A549 (cell line): Measurements from ENCODE around the gene MUC6. TPM values are rescaled to one million over a fixed set of nuclear protein-coding genes. Genes with fewer than 3 reads are reported as not detected.

Source experiments
- ATAC-seq, 2 experiments: fragments of 200-7000 bp in 1 of 2; fragments of >200 bp in 1 of 2; cut with Nextera tagmentation in 1 of 2; cut with Tn5 transposase in 1 of 2; 3 replicates each; pipeline versions ENCODE4 v1.8.0 to v1.9.1; 2018 to 2020; ENCODE audit warnings: mild to moderate bottlenecking in 1 of 2, moderate library complexity in 1 of 2
- CTCF ChIA-PET: fragments of 300-600 bp; sonication (Branson Sonifier 250); formaldehyde crosslinking; extraction: SDS; loops from one replicate; lab custom pipeline; 2021; ENCODE audit warnings: antibody characterized with exemption, inconsistent platforms; lab: Yijun Ruan, JAX
- POLR2A ChIA-PET: fragments of 350-600 bp; formaldehyde crosslinking; extraction: SDS; loops from one replicate; lab custom pipeline; 2021; ENCODE audit warnings: antibody characterized with exemption, inconsistent platforms; lab: Yijun Ruan, JAX
- DNase-seq, 2 experiments: peaks; one replicate each; pipeline versions ENCODE4 v3.0.0 to v3.0.0-alpha.2; 2011 to 2016; ENCODE audit warnings: low read depth in 1 of 2, low spot score in 1 of 2
- FAIRE-seq: peaks from 2 replicates; lab custom pipeline; 2011; peaks lifted over from hg19 to GRCh38; lab: Jason Lieb, UNC
- H3K27ac ChIP-seq, 2 experiments: fragments of >200 bp; sonication (Bioruptor Twin); formaldehyde crosslinking; 3 replicates each; pipeline ENCODE4 v1.5.1; 2016 to 2017
- H3K4me1 ChIP-seq: fragments of >200 bp; sonication (Bioruptor Twin); formaldehyde crosslinking; 3 replicates; pipeline ENCODE4 v1.6.1; 2016
- H3K4me2 ChIP-seq: fragments of >200 bp; sonication (Bioruptor Twin); formaldehyde crosslinking; 3 replicates; pipeline ENCODE4 v1.6.1; 2016
- H3K4me3 ChIP-seq: fragments of >200 bp; sonication (Bioruptor Twin); formaldehyde crosslinking; 3 replicates; pipeline ENCODE4 v1.5.1; 2016
- H3K9me3 ChIP-seq: fragments of >200 bp; sonication (Bioruptor Twin); formaldehyde crosslinking; 3 replicates; pipeline ENCODE4 v1.6.1; 2016
- CBX8 ChIP-seq: fragments of 200-600 bp; sonication (generic); IDR thresholded peaks from 2 replicates; pipeline ENCODE4 v1.6.1; 2016
- CEBPB ChIP-seq, 2 experiments: fragments of >200 bp in 1 of 2; sonication (Bioruptor Twin) in 1 of 2; formaldehyde crosslinking in 1 of 2; IDR thresholded peaks; 2 replicates each; pipeline ENCODE4 v1.6.1; 2012 to 2016
- CHD4 ChIP-seq: fragments of 200-600 bp; sonication (generic); IDR thresholded peaks from 2 replicates; pipeline ENCODE4 v1.6.1; 2016; ENCODE audit warnings: antibody characterized with exemption, mild to moderate bottlenecking, borderline replicate concordance
- EP300 ChIP-seq, 2 experiments: fragments of >200 bp; sonication (Bioruptor Twin); formaldehyde crosslinking; IDR thresholded peaks; 2 replicates in 1 of 2; 3 replicates in 1 of 2; pipeline ENCODE4 v1.6.1; 2016 to 2017
- HEYL ChIP-seq: fragments of 250-450 bp; sonication (Bioruptor Pico); IDR thresholded peaks from 2 replicates; pipeline ENCODE4 v1.8.0; 2021; ENCODE audit warnings: mild to moderate bottlenecking, moderate library complexity
- HOXA7 ChIP-seq: fragments of 250-450 bp; sonication (Bioruptor Pico); IDR thresholded peaks from 2 replicates; pipeline ENCODE4 v1.5.0; 2020; ENCODE audit warnings: mild to moderate bottlenecking, moderate library complexity
- HOXB5 ChIP-seq: fragments of 250-450 bp; sonication (Bioruptor Pico); IDR thresholded peaks from 2 replicates; pipeline ENCODE4 v1.5.0; 2020; ENCODE audit warnings: mild to moderate bottlenecking, moderate library complexity
- MAFK ChIP-seq: fragments of 450-650 bp; IDR thresholded peaks from 2 replicates; pipeline ENCODE4 v1.6.1; 2014; ENCODE audit not compliant: partially characterized antibody
- NR3C1 ChIP-seq: fragments of >200 bp; sonication (Bioruptor Twin); formaldehyde crosslinking; IDR thresholded peaks from 3 replicates; pipeline ENCODE4 v1.6.1; 2017
- PHF8 ChIP-seq: fragments of 200-600 bp; sonication (generic); IDR thresholded peaks from 2 replicates; pipeline ENCODE4 v1.6.1; 2016; ENCODE audit warnings: low read depth, mild to moderate bottlenecking, antibody characterized with exemption, moderate library complexity, borderline replicate concordance
- RAD21 ChIP-seq, 2 experiments: fragments of >200 bp in 1 of 2; sonication (Bioruptor Twin) in 1 of 2; formaldehyde crosslinking in 1 of 2; IDR thresholded peaks in 1 of 2; conservative IDR thresholded peaks in 1 of 2; 2 replicates in 1 of 2; 3 replicates in 1 of 2; pipeline ENCODE4 v1.6.1; 2012 to 2018; ENCODE audit warnings: inconsistent platforms in 1 of 2
- RFX5 ChIP-seq: fragments of 450-650 bp; IDR thresholded peaks from 2 replicates; pipeline ENCODE4 v1.7.1; 2014; ENCODE audit warnings: antibody characterized with exemption, mild to moderate bottlenecking, moderate library complexity
- ZC3H11A ChIP-seq: fragments of 450-650 bp; IDR thresholded peaks from 2 replicates; pipeline ENCODE4 v1.6.1; 2014; ENCODE audit warnings: antibody characterized with exemption, mild to moderate bottlenecking
- ZFP36 ChIP-seq: fragments of 450-650 bp; IDR thresholded peaks from 2 replicates; pipeline ENCODE4 v1.6.1; 2014; ENCODE audit warnings: borderline replicate concordance; ENCODE audit not compliant: partially characterized antibody
- ZSCAN20 ChIP-seq: fragments of 250-450 bp; sonication (Bioruptor Pico); IDR thresholded peaks from 2 replicates; pipeline ENCODE4 v1.8.0; 2022; ENCODE audit warnings: mild to moderate bottlenecking, moderate library complexity
- WGBS: methylation state at CpG from one replicate; pipeline ENCODE4 v1.1.6; 2017; ENCODE audit errors: missing lambda C conversion rate; 5-methylcytosine and 5-hydroxymethylcytosine counted together
- polyA plus RNA-seq, 4 experiments: library from polyadenylated mRNA; depleted of rRNA in 3 of 4; stranded (reverse); fragments of >200 nt; fragmentation: RNase III in 1 of 4; extraction: RNeasy Plus Mini Kit Qiagen cat#74134 plus additional on column Dnase treatment in 1 of 4; gene quantifications; 2 replicates in 3 of 4; 3 replicates in 1 of 4; pipeline ENCODE4 v1.2.3, GENCODE V29; 2011 to 2017
- TF ChIP-seq, protein P1 (sequence below): fragments of >200 bp; sonication (Bioruptor Twin); formaldehyde crosslinking; IDR thresholded peaks from 2 replicates; pipeline ENCODE4 v1.6.1; 2016
- TF ChIP-seq, protein P2 (sequence below): IDR thresholded peaks from 2 replicates; pipeline ENCODE4 v1.6.1; 2012; ENCODE audit warnings: low read depth, borderline replicate concordance
- TF ChIP-seq, protein P3 (sequence below): fragments of >200 bp; sonication (Bioruptor Twin); formaldehyde crosslinking; IDR thresholded peaks from 3 replicates; pipeline ENCODE4 v1.5.1; 2016

The MUC6 gene
- polyA plus RNA-seq, 2 of the 4 experiments (the other 2 are of a cell fraction): not detected

DNA sequence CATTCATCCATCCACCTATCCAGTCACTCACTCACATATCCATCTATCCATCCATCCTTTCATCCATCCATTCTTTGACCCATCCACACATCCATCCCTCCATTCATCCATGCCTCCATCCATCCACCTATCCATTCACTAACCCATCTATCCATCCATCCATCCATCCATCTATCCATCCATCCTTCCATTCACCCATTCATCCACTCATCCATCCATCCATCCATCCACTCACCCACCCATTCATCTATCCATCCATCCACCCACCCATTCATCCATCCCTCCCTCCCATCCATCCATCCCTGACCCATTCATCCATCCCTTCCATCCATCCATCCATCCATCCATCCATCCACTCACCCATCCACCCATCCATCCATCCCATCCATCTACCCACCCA, 33.2 kb upstream of the MUC6 start:
- TF ChIP-seq ZC3H11A (no peak), NR3C1 (no peak)
- TF ChIP-seq, protein P1, sequence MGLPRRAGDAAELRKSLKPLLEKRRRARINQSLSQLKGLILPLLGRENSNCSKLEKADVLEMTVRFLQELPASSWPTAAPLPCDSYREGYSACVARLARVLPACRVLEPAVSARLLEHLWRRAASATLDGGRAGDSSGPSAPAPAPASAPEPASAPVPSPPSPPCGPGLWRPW: no peak
- ChIA-PET CTCF (no interaction called here), POLR2A (no interaction called here)
- Histone ChIP-seq H3K27ac (no peak overlapping the region), H3K4me2 (no peak overlapping the region), H3K4me3 (no peak overlapping the region), H3K4me1 (peaks cover 35% of the 10 kb centered on the region), H3K9me3 (no peaks in the 10 kb centered on the region)
- FAIRE-seq (no peak), ATAC-seq (no peak), DNase-seq (no peak)

DNA sequence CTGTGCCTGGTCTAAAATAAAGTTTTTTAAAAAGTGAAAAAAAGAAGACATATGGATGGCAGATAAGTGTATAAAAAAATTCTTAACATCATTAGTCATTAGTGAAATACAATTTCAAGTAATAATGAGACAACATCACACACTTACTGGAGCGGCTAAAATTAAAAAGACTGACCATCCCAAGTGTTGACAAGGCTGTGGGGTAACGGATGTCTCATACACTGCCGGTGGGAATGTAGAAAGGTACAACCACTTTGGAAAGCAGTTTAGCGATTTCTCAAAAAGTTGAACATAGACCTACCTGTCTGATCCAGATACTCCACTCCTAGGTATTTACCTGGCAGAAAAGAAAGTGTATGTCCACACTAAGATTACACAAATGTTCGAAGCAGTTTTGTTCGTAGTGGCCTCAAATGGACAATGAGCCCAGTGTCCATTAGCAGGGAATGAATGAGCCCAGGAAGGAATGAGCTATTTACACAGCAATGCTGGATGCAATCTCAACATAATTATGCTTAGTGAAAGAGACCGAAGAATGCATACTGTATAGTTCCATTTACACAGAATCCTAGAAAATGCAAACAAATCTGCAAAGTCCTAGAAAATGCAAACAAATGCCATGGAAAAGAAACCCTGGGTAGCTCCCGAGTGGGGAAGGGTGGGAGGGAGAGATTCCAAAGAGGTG, 31.4 kb upstream of the MUC6 start:
- Histone ChIP-seq H3K27ac (no peak overlapping the region), H3K4me3 (no peak overlapping the region), H3K9me3 (no peaks in the 10 kb centered on the region), H3K4me1 (peaks cover 17% of the 10 kb centered on the region), H3K4me2 (no peak overlapping the region)
- TF ChIP-seq ZFP36: peak; percentile 43
- no peak for TF ChIP-seq EP300 (IDR thresholded peaks at IDR 0.05)
- no peak for ATAC-seq
- no peak for DNase-seq
- CTCF ChIA-PET: interaction anchor here (1.4 kb wide), 1 partner anchor 16 kb away, joined by 3 read pairs; no protein-coding TSS in a partner anchor
- WGBS: 72% methylated on average over 8 of the region's 8 CpGs
- POLR2A ChIA-PET: no interaction called here
- FAIRE-seq: no peak

DNA sequence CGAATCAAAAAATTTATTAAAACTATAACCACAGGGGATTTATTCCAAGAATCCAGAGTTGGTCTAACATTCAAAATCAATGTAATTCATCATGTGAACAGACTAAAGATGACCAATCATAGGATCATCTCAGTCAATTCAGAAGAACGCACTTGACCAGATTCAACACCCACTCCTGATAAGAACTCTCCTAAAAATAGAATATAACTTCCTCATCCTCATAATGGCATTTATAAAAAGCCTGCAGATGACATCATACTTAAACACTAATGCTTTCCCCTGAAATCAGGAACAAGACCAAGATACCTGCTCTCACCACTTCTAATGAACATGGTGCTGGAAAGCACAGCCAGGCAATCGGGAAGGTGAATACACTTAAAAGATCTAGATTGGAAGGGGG, 27.6 kb upstream of the MUC6 start:
- no peak overlapping the region for H3K4me2 ChIP-seq
- no peak overlapping the region for H3K4me3 ChIP-seq
- no peak for DNase-seq
- H3K27ac ChIP-seq: no peak overlapping the region
- WGBS: 79% methylated on average over 3 of the region's 3 CpGs
- POLR2A ChIA-PET: no interaction called here
- FAIRE-seq: no peak
- CTCF ChIA-PET: no interaction called here
- H3K9me3 ChIP-seq: peaks cover 14% of the 10 kb centered on the region
- H3K4me1 ChIP-seq: peaks cover 13% of the 10 kb centered on the region
- no peak for TF ChIP-seq HOXA7
- TF ChIP-seq CHD4: no peak
- TF ChIP-seq RAD21 (conservative IDR thresholded peaks at IDR 0.05 in 1 of 2, IDR thresholded peaks at IDR 0.05 in 1 of 2): no peak
- TF ChIP-seq, protein P2, sequence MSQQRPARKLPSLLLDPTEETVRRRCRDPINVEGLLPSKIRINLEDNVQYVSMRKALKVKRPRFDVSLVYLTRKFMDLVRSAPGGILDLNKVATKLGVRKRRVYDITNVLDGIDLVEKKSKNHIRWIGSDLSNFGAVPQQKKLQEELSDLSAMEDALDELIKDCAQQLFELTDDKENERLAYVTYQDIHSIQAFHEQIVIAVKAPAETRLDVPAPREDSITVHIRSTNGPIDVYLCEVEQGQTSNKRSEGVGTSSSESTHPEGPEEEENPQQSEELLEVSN: no peak
- TF ChIP-seq RFX5: no peak
- no peak for TF ChIP-seq HEYL (CRISPR knock-in tag)
- TF ChIP-seq, protein P3, sequence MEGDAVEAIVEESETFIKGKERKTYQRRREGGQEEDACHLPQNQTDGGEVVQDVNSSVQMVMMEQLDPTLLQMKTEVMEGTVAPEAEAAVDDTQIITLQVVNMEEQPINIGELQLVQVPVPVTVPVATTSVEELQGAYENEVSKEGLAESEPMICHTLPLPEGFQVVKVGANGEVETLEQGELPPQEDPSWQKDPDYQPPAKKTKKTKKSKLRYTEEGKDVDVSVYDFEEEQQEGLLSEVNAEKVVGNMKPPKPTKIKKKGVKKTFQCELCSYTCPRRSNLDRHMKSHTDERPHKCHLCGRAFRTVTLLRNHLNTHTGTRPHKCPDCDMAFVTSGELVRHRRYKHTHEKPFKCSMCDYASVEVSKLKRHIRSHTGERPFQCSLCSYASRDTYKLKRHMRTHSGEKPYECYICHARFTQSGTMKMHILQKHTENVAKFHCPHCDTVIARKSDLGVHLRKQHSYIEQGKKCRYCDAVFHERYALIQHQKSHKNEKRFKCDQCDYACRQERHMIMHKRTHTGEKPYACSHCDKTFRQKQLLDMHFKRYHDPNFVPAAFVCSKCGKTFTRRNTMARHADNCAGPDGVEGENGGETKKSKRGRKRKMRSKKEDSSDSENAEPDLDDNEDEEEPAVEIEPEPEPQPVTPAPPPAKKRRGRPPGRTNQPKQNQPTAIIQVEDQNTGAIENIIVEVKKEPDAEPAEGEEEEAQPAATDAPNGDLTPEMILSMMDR: no peak
- TF ChIP-seq CBX8: no peak
- no peak for TF ChIP-seq ZFP36
- TF ChIP-seq HOXB5 (CRISPR knock-in tag): no peak
- TF ChIP-seq, protein P1: no peak
- TF ChIP-seq, all 56 proteins: peak for 0
- ATAC-seq: no peak

DNA sequence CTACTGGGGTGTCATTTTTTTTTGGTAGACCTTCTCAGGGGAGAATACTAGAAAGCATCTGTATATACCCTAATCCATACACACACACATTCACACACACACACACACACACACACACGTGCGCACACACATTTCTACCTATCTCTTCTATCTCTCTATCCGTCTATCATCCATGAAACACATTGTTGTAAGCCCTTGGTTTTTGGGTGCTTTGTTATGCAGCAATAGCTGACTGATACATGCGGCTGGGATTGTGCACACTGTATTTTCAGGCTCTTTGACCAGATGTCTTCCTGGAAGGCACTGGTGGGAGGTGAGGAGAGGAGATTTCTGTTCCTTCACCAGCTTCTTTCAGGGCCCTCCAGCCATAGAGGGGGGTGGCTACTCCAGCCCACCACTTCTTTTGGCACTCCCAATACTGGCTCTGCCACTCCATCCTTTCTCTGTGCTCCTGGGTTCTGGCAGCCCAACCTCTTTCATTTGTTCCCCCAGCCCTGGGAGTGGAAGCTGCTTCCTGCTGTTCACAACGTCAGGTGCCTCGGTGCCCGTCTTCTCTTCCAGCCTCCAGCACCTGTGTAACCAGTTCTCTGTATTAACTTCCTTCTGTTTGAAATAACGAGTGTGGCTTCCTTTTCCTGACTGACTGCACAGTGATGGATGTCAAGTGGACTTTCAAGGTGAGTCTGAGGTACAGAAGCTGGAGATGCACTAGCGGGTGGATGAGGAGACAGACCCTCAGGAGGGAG, 25.7 kb upstream of the MUC6 start:
- no peak for DNase-seq
- TF ChIP-seq PHF8: no peak
- no peak for TF ChIP-seq ZSCAN20 (CRISPR knock-in tag)
- TF ChIP-seq CEBPB (IDR thresholded peaks at IDR 0.05): no peak
- no peak for TF ChIP-seq MAFK
- TF ChIP-seq HOXB5 (CRISPR knock-in tag): no peak
- peak overlapping the region in 1 of 2 experiments; percentile 4; a peak in 1 of 6 replicates for H3K27ac ChIP-seq
- H3K9me3 ChIP-seq: peaks cover 14% of the 10 kb centered on the region
- no peak for FAIRE-seq
- WGBS: 90% methylated on average over 9 of the region's 9 CpGs
- ATAC-seq: no peak
- CTCF ChIA-PET: interaction anchor here (4.3 kb wide), 1 partner anchor 11 kb away, joined by 28 read pairs; no protein-coding TSS in a partner anchor
- H3K4me3 ChIP-seq: no peak overlapping the region
- H3K4me1 ChIP-seq: peaks cover 13% of the 10 kb centered on the region
- H3K4me2 ChIP-seq: no peak overlapping the region
- POLR2A ChIA-PET: no interaction called here
